Stimulated activated CD8-positive, alpha-beta memory T cell treated with anti-CD3 and anti-CD28 coated beads, Interleukin-15, amount 100 ng/mL, for 4 hours (primary cell): Measurements from ENCODE around the gene ALDH1L1.

Experiments used
- DNase-seq, 2 donors: peaks; one replicate each; pipeline ENCODE4 v3.0.0-alpha.2; 2020; ENCODE audit warnings: low read depth in 2 of 2

ALDH1L1 gene

GRCh38 chr3:126119976-126120375 lies 60.4 kb downstream of the ALDH1L1 start:
- no peak for DNase-seq

- no peak for DNase-seq
Measured at GRCh38 chr3:126119008-126119675, 61.2 kb downstream of the ALDH1L1 start.

- no peak for DNase-seq
Measured at GRCh38 chr3:126118591-126118990, 61.8 kb downstream of the ALDH1L1 start.

GRCh38 chr3:126117786-126118185 lies 62.6 kb downstream of the ALDH1L1 start:
- no peak for DNase-seq

- no peak for DNase-seq
Measured at GRCh38 chr3:126117212-126117611, 63.2 kb downstream of the ALDH1L1 start.

GRCh38 chr3:126116526-126116925 lies 63.9 kb downstream of the ALDH1L1 start:
- no peak for DNase-seq

GRCh38 chr3:126114443-126115386 lies 65.7 kb downstream of the ALDH1L1 start:
- DNase-seq: no peak

- no peak for DNase-seq
Measured at GRCh38 chr3:126113733-126114442, 66.5 kb downstream of the ALDH1L1 start.

- no peak for DNase-seq
Measured at GRCh38 chr3:126113238-126113555, 67.2 kb downstream of the ALDH1L1 start.

GRCh38 chr3:126112531-126113237 lies 67.7 kb downstream of the ALDH1L1 start:
- DNase-seq: no peak

GRCh38 chr3:126111566-126112475 lies 68.6 kb downstream of the ALDH1L1 start:
- no peak for DNase-seq

- DNase-seq: no peak
Measured at GRCh38 chr3:126111126-126111551, 69.2 kb downstream of the ALDH1L1 start.

- no peak for DNase-seq
Measured at GRCh38 chr3:126110431-126111125, 69.8 kb downstream of the ALDH1L1 start.

- no peak for DNase-seq
Measured at GRCh38 chr3:126109880-126110235, 70.5 kb downstream of the ALDH1L1 start.

- no peak for DNase-seq
Measured at GRCh38 chr3:126109146-126109879, 71.1 kb downstream of the ALDH1L1 start.

GRCh38 chr3:126108676-126109050 lies 71.7 kb downstream of the ALDH1L1 start:
- no peak for DNase-seq

- DNase-seq: no peak
Measured at GRCh38 chr3:126107957-126108675, 72.3 kb downstream of the ALDH1L1 start.

GRCh38 chr3:126107203-126107939 lies 73.0 kb downstream of the ALDH1L1 start:
- no peak for DNase-seq
